ENCODE results near the gene MRGPRF.
"Not testable (repeated sequence)": the region's sequence is repeated elsewhere in the genome, so short reads cannot be mapped to it uniquely, and the experiment has no call there.

Gene MRGPRF

DNA sequence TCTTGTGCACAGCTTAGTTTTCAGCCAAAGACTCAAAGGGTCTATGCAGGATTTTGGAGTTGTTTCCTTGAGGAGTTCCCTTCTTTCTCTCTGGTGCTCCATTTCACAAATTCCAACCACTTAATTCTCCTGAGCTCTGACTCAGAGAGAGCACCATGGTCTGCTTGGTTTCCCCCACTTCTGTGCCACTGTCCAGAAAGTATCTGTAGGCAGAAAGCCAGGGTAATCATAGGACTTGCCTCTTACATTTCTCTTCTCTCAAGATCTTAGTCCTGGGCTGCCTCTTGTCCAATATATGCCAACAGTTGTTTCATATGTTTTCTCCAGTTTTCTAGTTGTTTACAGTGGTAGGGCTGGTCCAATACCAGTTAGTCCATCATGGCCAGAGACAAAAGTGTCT is 25.8 kb downstream of the MRGPRF start:
- DNase-seq (ENCODE audit: low read depth, low spot score) = no peak

DNA sequence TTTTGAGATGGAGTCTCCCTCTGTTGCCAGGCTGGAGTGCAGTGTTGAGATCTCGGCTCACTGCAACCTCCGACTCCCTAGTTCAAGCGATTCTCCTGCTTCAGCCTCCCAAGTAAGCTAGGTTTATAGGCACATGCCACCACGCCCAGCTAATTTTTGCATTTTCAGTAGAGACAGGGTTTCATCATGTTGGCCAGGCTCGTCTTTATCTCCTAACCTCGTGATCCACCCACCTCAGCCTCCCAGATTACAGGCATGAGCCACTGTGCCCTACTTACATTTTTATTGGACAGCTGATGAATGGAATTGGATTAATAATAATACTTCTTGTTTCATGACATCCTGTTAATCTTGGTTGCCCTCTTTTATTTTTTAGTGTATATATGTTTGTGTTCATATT is 29.2 kb downstream of the MRGPRF start:
- DNase-seq (ENCODE audit: low read depth, low spot score) = no peak

DNA sequence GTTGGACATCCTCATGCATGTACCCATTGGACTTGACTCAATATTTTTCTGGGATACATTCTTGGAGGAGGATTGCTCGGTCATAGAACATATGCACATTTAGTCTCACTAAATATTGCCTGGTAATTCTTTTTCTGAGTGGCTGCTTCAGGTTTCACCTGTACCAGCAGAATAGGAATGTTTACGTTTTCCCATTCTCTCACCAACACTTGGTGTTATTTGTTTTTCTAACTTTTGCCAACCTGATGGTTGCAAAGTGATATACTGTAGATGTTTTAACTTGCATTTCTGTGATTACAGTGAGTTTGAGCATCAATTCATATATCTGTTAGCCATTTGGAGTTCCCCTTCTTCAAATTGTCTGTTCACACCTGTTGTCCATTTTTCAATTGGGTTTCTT is 30.9 kb downstream of the MRGPRF start:
- DNase-seq (ENCODE audit: low read depth, low spot score) = no peak

DNA sequence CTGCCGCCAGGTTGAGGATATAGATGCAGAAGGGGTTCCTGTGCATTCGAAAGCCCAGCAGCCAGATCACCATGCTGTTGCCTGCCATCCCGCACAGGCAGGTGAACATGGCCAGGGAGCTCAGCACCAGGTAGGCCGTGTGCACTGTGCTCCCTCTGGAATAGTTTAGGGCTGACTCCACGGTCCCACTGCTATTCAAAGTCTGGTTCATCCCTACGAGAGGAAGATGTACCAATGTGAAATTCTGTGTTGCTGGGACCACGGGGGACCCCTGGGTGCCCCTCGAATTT is 32.3 kb downstream of the MRGPRF start, which contains the start of gene MRGPRD:
Gene MRGPRD, minus strand, starts transcription at position 211 of the 290 bp plus-strand sequence. Its CDS starts 0 bp downstream, at position 211.
- DNase-seq (ENCODE audit: low read depth, low spot score) = no peak

DNA sequence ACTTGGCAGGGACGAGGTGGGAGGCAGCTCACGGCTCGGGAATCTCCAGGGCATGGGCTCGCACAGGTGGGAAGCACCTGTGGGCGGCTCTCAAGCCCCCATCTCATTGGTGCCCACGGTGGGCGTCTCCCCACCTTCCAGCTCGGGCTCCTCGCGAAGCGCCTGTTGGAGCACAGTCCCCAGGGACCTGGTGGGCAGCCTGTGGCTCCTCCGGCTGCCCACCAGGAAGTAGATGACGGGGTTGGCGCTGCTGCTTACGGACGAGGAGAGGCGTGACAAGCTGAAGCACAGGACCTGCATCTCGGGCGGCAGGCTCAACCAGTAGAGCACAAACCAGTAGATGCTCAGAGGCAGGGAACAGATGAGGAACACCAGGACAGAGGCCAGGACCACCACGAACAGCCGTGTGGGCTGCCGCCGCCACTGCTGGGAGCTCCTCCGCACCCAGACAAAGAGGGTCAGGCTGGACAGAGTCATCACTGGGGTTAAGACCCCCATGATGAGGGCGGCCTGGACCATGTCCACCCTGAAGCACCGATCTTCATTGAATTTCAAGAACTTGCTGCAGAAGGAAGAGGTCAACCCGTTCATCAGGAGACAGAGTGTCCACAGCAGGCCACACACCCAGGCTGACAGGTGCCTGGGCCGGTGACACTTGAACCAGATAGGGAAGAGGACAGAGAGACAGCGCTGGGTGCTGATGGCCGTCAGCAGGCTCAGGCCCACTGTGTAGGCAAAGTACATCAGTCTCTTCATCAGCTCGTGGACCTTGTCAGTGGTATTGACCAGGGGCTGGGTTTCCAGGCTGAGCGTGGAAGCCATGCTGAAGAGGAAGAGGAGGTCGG is 32.9 kb downstream of the MRGPRF start:
- no peak for DNase-seq (ENCODE audit: low read depth, low spot score)

DNA sequence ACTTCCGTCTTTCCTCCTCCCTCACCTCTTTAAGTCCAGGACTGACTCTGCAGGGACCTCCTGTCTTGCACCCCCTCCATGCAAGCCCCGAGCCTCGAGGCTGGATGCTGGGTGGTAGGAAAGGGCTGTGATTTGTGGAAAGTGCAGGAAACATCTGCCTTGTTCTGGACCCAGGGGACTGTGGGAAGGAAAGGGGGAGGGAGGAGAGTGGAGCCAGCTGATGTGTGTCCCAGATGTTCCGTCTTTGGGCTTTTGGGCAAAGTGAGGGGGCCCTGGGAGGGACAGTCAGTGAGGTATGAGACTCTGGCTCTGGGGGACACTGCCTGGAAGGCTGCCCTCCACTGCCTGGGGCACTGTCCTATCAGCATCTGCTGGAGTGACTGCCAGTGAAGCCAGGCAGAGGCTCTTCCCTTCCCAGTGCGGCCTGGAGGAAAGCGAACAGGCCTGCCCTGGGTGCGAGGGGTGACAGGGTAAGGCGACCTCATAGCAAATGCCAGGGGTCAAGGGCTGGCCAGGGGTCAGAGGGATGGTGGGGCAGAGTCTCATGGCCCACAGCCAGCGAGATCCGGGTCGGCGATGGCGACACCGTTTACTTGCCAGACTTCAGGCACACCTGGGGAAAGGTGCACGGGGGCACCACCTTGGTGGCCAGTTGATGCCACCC is 34.0 kb downstream of the MRGPRF start:
- DNase-seq (ENCODE audit: low read depth, low spot score) = no peak

DNA sequence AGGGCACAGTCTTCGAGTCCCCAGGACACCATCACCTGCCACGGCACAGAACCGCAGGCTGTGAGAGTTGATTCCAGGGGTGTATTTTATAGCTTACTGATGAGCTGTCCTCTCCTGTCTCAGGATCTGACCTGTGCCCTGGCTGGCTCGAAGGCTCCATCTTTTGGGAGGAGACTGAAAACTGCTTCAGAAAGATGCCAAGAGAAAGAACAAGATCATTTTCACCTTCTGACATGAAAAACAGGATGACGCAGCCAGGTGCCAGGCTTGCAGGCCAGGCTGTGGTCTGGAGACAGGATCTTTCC is 34.5 kb downstream of the MRGPRF start:
- no peak for DNase-seq (ENCODE audit: low read depth, low spot score)

DNA sequence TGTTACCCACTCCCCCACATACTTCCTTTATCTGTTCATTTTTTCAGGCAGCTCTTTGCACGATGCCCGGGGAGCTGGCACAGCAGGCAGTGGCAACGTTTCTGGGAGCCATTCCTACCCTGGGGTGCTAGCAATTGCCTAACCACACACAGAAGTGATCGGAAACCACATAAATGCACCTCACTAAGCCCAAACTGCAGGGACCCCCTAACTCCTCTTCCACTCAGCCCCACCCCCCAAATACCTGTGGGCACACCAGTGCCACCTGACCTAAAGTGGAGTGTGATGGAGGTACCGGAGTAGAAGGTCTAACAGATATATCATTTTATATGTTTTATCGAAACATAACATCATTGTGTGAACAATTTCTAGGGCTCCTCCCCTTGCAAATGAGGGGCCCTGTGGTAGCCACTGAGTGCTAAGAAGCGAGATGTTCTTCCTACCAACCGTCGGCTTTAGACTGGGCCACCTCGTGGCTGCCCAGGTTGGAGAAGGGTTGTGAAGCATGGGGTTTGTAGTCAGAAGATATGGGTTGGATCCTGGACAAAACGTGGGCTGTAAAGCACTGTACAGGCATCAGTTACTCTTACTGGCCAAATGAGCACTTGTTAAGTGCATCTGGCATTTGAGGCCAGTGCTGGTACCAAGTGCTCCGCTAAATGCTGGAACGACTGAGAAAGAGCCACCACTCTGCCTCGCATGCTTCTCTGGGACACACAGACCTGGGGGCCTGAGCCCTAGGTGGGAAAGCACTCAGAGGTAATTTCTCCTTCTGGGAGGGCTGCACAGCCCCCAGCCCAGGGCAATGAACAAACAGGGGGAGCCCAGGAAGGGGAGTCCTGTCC is 35.0 kb downstream of the MRGPRF start:
- no peak for DNase-seq (ENCODE audit: low read depth, low spot score)

DNA sequence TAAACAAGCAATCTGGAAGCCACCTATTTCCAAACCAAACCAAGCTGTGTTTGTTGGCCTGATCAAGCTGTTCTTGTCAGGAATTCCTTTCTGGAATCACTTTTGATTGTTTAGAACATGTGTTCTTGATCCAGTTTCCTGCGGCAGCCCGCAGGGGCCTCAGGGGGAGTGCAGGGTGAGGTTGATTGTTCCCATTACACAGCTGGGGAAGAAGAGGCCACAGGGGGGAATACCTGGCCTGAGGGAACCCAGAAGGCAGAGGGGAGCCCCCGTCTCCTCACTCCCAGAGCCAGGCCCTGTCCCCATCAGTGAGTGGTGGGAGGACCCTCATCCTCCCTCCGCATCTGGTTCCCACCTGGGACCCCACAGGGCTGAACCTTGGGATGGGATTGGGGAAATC is 36.5 kb downstream of the MRGPRF start:
- DNase-seq (ENCODE audit: low read depth, low spot score) = no peak

DNA sequence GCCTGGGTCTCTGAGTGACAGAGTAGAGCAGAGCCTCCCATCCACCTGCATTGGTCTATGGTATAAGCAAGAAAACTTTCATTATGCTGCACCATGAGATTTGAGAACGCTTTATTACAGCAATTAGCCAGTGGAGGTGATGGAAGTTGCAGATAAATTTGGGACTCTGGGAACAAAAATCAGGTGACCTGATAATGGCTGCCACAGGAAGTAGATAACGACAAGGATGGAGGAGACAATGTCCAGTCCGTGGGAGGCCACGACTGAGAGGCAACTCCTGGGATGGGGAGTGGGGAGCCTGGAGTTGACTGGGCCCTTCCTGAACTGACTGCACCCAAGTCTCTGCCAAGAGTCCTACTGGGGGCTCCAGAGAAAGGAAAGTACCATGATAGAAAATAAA is 37.0 kb downstream of the MRGPRF start:
- no peak for DNase-seq (ENCODE audit: low read depth, low spot score)

DNA sequence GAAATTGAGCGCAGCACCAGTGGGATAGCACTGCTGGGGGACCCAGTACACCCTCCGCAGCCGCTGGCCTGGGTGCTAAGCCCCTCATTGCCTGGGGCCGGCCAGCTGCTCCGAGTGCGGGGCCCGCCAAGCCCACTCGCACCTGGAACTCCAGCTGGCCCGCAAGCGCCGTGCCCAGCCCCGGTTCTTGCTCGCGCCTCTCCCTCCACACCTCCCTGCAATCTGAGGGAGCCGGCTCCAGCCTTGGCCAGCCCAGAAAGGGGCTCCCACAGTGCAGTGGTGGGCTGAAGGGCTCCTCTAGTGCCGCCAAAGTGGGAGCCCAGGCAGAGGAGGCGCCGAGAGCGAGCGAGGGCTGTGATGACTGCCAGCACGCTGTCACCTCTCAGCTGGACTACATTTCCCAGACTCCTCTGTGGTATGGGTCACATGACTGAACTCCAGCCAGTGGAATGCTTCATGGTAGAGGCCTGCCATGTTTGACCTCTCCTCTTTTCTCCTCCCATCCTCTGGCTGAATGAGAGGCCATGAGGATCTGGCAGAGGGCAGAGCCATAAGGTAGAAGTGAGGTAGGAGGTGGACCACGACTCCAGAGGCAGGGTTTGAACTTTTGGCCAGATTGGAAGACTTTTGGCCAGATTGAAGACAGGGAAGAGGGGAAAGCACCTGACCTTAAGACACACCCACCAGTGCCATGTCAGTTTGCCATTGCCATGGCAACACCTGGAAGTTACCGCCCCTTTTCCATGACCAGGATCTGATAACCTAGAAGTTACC is 38.4 kb downstream of the MRGPRF start:
- DNase-seq (ENCODE audit: low read depth, low spot score) = peak; percentile 64

DNA sequence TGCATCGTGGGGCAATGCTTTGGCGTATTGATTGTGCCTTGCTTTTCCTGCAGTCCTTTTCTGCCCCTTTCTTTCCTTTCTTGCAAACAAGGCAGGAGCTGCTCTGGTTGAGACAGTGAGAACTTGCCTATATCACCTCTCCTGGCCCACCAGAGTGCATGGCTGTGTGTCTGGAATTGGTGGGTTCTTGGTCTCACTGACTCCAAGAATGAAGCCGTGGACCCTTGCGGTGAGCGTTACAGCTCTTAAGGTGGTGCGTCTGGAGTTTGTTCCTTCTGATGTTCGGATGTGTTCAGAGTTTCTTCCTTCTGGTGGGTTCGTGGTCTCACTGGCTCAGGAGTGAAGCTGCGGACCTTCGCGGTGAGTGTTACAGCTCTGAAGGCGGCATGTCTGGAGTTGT is 39.3 kb downstream of the MRGPRF start:
- DNase-seq (ENCODE audit: low read depth, low spot score) = not testable (repeated sequence)

DNA sequence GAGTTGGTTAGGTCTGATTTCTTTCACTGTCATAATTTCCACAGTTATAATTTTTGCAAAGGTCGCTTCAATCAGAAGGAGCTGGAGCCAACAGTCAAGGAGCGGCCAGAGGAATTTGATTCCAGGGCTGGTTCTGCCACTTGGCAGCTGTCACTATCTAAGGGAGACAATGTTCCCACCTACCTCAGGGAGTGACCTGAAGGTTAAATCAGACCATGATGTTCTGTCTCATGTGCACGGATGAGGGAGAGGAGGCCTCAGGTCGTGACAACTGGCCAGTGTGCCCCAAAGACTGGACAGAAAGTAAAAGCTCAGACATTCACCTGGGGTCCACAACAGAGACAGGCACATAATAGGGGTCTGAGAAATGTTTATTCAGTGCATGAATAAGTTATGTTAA is 39.8 kb downstream of the MRGPRF start:
- no peak for DNase-seq (ENCODE audit: low read depth, low spot score)

DNA sequence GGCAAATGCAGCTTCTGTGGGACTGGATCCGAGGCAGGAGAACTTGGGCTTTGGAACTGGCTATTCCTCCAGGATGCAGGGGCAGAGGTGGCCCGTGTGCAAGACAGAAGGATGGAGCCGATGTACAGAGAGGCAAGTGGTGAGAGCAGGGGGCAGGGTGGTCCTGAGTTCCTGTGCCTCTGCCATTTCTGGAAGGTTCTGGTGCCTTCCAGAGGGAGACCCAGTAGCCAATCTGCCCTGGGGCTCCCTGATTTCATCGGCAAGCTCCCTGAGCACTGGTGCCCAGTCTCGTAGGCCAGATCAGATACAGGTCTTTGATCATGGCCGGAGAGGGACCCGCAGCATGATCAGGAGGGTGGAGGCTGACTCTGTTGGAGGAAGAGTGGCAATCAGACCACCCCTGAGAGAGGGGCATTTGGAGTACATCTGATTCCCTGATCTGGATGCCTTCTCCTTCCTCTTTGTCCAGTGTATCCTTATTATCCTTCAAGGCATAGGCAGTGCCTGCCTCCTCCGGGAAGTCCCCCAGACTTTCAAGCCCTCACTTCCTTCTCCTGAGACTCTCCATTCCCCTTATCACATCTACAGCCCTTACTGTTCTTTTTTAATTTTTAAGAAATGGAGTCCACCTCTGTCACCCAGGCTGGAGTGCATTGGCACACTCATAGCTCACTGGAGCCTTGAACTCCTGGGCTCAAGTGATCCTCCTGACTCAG is 42.0 kb downstream of the MRGPRF start:
- no peak for DNase-seq (ENCODE audit: low read depth, low spot score)

DNA sequence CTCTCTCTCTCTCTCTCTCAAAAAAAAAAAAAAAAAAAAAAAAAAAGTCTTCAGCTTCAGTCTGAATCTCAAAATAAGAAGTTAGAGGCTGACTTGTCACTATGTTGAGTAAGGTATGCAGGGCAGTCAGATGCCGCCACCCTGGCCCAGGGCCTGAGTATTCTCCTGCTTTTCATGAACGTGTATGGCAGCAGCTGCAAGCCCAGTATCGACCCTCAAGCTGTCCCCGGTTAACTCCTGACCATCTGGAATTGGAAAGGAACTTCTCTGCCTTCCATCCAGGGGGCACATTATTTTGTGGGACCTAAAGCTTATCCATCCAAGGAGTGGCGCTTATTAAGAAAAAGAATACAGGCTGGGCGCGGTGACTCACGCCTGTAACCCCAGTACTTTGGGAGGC is 43.7 kb downstream of the MRGPRF start:
- no peak for DNase-seq (ENCODE audit: low read depth, low spot score)

DNA sequence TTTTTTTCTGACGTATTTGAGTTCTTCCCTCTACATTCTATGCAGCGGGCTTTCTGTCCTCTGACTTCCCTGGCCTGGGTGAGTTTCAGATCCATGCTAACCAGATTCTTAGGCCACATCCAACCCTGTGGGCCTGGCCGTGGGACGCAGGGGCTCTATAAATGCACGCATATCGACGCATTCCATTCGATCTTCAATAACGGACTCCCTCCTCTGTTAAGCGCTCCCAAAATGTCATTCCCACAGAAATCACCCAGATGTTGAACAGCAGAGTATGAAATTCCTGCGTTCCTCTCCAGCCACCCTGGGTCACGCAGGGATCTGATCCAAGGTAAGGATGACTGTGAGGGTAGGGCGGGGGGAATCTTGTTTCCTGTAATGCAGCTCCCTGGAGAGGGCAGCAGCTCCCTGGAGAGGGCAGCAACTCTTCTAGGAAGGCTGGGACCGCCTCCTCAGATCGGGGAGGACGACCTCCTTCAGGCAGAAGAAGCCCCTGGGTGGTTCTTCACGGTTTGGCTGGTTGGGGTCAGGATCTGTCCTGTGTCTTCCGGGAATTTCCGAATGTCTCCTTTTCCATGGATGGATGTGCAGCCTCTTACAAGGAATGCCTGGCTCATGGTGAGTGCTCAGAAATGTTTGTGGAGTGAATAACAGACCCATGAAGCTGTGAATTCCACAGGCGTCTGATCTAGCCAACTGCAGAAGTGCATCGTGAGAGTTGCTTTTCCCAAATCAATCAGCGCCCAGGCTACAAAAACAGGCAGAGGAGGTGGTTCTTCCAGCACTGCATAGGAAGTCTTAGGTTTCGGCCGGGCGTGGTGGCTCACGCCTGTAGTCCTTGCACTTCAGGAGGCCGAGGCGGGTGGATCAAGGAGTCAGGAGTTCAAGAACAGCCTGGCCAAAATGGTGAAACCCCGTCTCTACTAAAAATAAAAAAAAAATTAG is 44.5 kb downstream of the MRGPRF start:
- peak; percentile 53 for DNase-seq (ENCODE audit: low read depth, low spot score)

DNA sequence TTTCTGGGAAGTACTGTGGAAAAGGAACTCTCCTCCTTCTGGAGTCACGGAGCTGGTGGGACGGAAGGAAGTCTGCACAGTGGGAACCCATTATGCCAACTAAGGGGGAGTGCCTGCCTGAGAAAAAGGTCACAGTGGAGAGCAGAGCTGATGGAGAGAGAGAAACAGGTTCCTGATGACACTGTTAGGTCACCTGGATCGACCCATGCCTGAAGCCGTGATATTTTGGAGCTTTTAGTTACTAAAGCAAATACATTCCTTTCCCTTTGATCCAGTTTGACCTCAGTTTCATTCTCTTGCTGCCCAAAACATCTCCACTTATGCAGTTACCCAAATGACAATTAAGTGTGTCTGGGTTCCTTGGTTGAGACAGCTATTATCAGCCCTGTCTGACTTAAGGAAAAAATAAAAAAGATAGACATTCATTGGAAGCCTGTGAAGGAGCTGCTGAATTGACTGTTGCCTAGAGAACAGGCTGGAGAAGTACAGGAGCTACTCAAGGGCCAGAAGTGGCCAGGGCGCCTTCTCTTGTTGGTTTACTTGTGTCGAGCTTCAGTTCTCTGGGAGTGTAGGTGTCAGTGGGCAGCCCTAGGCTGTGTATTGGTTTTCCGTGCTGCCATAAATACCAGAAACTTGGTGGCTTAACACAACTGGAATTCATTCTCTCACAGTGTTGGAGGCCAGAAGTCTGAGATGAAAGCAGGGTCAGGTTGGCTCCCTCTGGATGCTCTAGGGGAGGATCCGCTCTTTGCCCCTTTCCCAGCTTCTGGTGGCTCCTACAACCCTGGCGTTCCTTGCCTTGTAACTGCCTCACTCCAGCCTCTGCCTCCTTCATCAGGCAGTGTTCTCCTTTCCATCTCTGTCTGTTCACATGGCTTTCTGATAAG is 45.9 kb downstream of the MRGPRF start:
- peak; percentile 51 for DNase-seq (ENCODE audit: low read depth, low spot score)

DNA sequence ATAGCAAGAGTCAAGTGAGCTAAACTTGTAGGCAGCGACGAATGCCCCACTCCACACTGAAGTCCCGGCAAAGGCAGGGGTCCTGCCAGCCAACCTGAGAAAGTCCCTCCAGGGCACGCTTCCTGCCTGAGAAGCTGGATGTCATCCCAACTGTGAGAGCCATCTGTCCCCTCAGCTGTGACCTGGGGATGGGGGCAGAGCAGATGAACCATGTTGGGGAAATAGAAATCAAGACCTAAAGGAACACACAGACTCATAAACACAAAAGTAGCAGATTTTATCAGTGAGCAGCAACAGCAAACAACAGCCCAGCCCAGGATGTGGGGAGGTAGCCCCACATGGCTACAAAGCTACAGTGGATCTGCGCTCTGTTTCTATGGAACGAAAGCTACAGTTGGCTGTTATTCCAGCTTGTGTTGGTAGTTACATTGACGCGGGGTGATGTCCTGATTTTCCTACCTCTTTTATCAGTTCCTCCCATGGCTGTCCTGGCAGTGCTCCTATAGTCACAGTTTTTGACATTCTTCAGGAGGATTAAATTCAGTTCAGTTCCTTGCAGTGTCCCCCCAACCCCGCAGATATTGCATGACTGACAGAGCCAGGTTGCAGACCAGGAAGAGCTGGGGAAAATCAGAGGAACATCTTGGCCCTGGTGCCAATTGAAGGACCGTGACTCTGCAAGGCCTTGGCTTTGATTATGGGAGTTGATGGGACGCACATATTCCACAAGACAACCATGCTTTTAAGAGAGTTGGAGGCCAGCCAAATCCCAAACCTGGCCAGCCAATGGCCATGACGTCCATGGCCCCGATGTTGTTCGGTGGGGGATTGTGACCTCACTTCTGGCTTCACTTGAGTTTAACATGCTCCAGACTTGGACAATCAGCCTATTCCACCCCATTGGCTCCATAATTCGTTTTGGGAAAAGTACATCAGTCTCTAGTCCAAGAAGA is 46.9 kb downstream of the MRGPRF start:
- no peak for DNase-seq (ENCODE audit: low read depth, low spot score)
